HG03442 (cell line): ENCODE results near the gene HOXD11.

ENCODE experiments used
- ATAC-seq: cut with Tn5 transposase; IDR thresholded peaks from one replicate; pipeline ENCODE4 v1.9.1; 2021; ENCODE audit warnings: mild to moderate bottlenecking, moderate library complexity; ENCODE audit not compliant: unreplicated experiment

Gene HOXD11

GRCh38 chr2:176105078-176105729 is 1.9 kb upstream of the HOXD11 start:
- no peak for ATAC-seq

- no peak for ATAC-seq
Measured at GRCh38 chr2:176105730-176106580, 1.1 kb upstream of the HOXD11 start.

- no peak for ATAC-seq
Measured at GRCh38 chr2:176107731-176108181, 676 bp downstream of the HOXD11 start.

GRCh38 chr2:176109192-176109901 is 2.3 kb downstream of the HOXD11 start:
- ATAC-seq, result no peak

GRCh38 chr2:176109946-176110345 is 2.9 kb downstream of the HOXD11 start:
- no peak for ATAC-seq

- no peak for ATAC-seq
Measured at GRCh38 chr2:176110415-176111308, 3.6 kb downstream of the HOXD11 start.

- ATAC-seq, result no peak
Measured at GRCh38 chr2:176111309-176111663, 4.2 kb downstream of the HOXD11 start.

- no peak for ATAC-seq
Measured at GRCh38 chr2:176111846-176112374, 4.8 kb downstream of the HOXD11 start.

- ATAC-seq, result no peak
Measured at GRCh38 chr2:176112375-176113302, 5.6 kb downstream of the HOXD11 start.

- no peak for ATAC-seq
Measured at GRCh38 chr2:176114120-176114929, 7.2 kb downstream of the HOXD11 start.

- ATAC-seq, result no peak
Measured at GRCh38 chr2:176114930-176115625, 8.0 kb downstream of the HOXD11 start.

GRCh38 chr2:176115883-176116813 is 9.1 kb downstream of the HOXD11 start, which contains the start of gene HOXD10:
TSS of gene HOXD10 (plus strand) at chr2:176116778. CDS start at chr2:176116834, 56 bp downstream.
- no peak for ATAC-seq

- ATAC-seq, result no peak
Measured at GRCh38 chr2:176117162-176117822, 10.2 kb downstream of the HOXD11 start.

GRCh38 chr2:176117823-176118371 is 10.8 kb downstream of the HOXD11 start:
- ATAC-seq, result no peak

GRCh38 chr2:176118601-176119339 is 11.7 kb downstream of the HOXD11 start:
- ATAC-seq, result no peak
